Measurements from ENCODE around the gene FAM222B. TPM values are rescaled to one million over a fixed set of nuclear protein-coding genes. Genes with fewer than 3 reads are reported as not detected.
A peak's percentile ranks its signal among the peaks of the same experiment; 100 is the strongest.

FAM222B gene
- total RNA-seq, 2 donors from 2014 or later = 28.9 to 33.0 TPM

- intact Hi-C loops (cut with DNase I, micrococcal nuclease) = loop anchor here in 1 of 2 donors (10.0 kb wide), 1 partner anchor 159 kb away; no protein-coding TSS in a partner anchor
- DNase-seq (no peak), ATAC-seq (no peak)
Measured at GRCh38 chr17:28755486-28755885, 87.1 kb downstream of the FAM222B start.

GRCh38 chr17:28751600-28752366 lies 90.8 kb downstream of the FAM222B start:
- ATAC-seq (no peak), DNase-seq (no peak)
- intact Hi-C loops (cut with DNase I, micrococcal nuclease) = loop anchor here in 1 of 2 donors (10.0 kb wide), 1 partner anchor 163 kb away; no protein-coding TSS in a partner anchor

DNA sequence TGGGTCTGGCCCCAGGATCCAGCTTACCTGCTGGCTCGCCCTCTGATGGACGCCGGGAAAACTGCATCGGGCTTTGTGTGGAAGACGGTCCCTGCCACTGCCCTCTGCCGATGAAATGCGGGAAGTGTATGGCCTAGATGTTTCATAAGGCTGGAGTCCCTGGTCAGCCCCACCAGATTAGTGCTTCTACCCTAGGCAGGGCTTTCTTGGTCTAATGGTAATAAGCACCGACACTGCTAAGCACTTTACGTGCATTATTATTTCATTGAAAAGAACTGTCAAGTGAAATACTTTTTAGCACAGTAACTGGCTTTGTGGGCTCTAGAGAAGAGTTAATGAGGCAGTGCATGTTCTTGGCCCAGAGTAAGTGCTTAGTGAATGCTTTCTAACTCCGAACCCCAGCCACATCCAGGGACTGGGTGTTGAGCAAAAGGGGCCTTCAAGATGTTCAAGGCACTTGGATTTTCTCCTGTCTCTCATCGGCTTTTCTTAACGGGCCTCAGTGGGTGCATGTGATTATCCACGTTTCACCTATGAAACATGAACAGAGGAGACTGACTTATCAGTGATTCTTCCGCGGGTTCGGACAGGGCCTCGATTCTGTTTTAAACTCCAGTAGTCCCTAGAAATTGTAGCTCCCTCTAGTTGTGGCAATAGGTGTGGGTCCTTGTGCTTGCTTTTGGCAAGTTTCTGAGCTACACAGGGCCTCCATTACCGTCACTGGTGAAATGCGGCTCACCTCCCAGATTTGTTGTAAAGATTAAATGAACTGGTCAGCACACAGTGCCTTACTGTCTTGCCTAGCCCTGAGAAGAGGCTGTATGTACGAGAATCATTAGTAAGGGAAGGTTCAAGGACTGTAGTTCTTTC lies 92.2 kb downstream of the FAM222B start:
- DNase-seq (peak; percentile 89 to 98), ATAC-seq (peak; percentile 50)
- intact Hi-C loops (cut with DNase I, micrococcal nuclease) = loop anchor here in 1 of 2 donors (10.0 kb wide), 1 partner anchor 164 kb away; no protein-coding TSS in a partner anchor

GRCh38 chr17:28749516-28750177 lies 92.9 kb downstream of the FAM222B start:
- intact Hi-C loops (cut with DNase I, micrococcal nuclease) = loop anchor here in 1 of 2 donors (10.0 kb wide), 1 partner anchor 165 kb away; no protein-coding TSS in a partner anchor
- peak in 1 of 2 donors; percentile 20 for DNase-seq
- ATAC-seq = no peak

- ATAC-seq = no peak
- peak in 1 of 2 donors; percentile 29 for DNase-seq
- intact Hi-C loops (cut with DNase I, micrococcal nuclease) = no loop called here
Measured at GRCh38 chr17:28748852-28749515, 93.6 kb downstream of the FAM222B start.

- intact Hi-C loops (cut with DNase I, micrococcal nuclease) = no loop called here
- DNase-seq (no peak), ATAC-seq (no peak)
Measured at GRCh38 chr17:28747801-28748750, 94.5 kb downstream of the FAM222B start.

DNA sequence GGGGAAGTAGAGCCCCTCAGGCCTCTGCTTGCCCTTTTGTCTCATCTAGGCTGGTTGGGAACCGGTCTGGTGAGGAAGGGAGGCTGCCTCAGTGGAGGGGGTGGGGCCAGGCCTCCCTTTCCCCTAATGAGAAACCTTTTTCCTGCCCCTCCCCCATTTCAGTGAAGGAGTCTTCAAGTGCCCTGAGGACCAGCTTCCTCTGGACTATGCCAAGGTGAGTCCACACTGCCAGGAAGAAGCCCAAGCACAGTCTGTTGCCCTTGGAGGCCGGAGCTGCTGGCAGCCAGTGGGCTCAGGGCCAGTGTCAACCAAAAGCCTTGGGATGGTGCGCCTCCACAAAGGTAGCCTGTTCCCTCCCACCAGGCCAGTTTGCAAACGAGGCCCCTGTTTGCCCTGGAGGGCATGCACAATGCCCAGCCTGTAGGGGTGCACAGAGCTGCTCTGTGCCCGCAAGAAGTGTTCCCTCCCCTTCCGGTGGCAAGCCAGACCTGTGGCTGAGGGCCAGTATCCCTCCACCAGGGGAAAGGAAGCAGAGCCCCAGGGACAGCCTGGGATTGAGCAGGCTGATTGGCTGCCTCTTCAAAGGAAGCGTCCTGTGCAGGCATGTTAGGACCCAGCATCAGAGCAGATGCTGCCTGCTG lies 95.4 kb downstream of the FAM222B start:
- ATAC-seq (peak; percentile 19), DNase-seq (peak; percentile 74 to 80)
- intact Hi-C loops (cut with DNase I, micrococcal nuclease) = no loop called here

DNA sequence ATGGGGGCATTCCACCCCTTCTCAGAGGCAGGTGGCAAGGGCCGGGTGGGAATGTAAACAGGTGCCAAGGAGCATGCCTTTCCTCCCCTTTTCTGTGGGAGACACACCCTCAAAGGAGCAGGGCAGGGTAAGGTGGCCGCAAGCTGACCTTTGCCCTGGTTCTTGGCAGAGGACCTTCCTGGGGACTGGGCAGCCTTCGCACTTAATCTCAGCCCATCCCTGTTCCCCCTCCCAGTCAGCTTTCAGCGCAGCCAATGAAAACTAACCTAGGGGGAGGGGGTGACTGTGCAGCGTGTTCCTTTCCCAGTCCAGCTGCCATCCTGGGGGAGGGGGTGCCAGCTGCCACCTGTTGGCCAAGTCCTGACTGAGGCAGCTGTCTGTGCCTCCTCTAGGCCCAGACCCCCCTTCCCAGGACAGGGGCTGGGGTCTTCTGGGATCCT lies 96.0 kb downstream of the FAM222B start:
- ATAC-seq (peak; percentile 49), DNase-seq (peak; percentile 80 to 93)
- intact Hi-C loops (cut with DNase I, micrococcal nuclease) = no loop called here

DNA sequence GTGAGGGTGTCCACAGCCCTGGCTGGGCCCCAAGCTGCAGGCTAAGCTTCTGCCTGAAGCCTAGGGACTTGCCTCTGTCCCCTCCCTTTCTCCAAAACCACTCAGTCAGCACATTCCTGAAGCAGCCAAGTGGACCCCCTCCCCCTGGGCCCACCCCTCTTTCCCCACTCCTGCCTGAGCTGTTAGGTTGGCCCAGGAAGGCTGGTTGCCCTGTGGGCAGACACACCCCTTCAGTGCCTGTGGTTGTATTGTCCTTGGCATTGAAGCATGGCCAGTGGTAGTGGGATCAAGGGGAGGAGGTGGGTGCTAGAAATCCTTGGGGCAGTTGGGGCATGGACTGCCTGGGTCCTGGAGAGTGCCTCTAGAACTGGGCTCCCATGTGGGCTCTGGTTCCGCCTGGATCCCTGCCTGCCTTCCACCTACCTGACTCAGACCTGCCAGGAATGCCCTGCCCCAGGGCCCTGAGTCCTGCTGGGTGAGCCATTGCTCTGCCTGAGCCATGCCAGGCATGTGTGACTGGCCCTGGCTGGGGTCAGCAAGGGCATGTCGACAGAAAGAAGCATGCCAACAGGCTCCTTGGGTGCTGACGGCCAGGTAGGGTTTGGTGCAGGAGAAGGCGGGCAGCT lies 96.7 kb downstream of the FAM222B start:
- intact Hi-C loops (cut with DNase I, micrococcal nuclease) = no loop called here
- ATAC-seq (peak; percentile 7), DNase-seq (peak; percentile 48 to 57)

GRCh38 chr17:28744972-28745785 lies 97.4 kb downstream of the FAM222B start:
- peak; percentile 63 to 75 for DNase-seq
- ATAC-seq = peak; percentile 3
- intact Hi-C loops (cut with DNase I, micrococcal nuclease) = no loop called here

- ATAC-seq = peak; percentile 17
Measured at GRCh38 chr17:28744104-28744971, 98.3 kb downstream of the FAM222B start.

GRCh38 chr17:28743243-28744103 lies 99.1 kb downstream of the FAM222B start, which contains the start of gene TRAF4:
TRAF4 (plus strand) TSS chr17:28744011; CDS start chr17:28744113, 102 bp downstream.
- ATAC-seq = peak; percentile 59
- DNase-seq = peak; percentile 86 to 89
- intact Hi-C loops (cut with DNase I, micrococcal nuclease) = no loop called here

More at GRCh38 chr17:28744104-28744971, 98.3 kb downstream of the FAM222B start:
- DNase-seq = peak; percentile 68 to 80
- intact Hi-C loops (cut with DNase I, micrococcal nuclease) = no loop called here
